Measurements from ENCODE around the gene MRPS25.
"Not testable (repeated sequence)": the region's sequence is repeated elsewhere in the genome, so short reads cannot be mapped to it uniquely, and the experiment has no call there.

MRPS25 gene

GRCh38 chr3:15007681-15008141, 57.4 kb downstream of the MRPS25 start:
- DNase-seq (ENCODE audit: insufficient read length), result no peak

GRCh38 chr3:14999182-14999581, 65.9 kb downstream of the MRPS25 start:
- not testable (repeated sequence) for FAIRE-seq; DNase-seq (ENCODE audit: insufficient read length)

More at GRCh38 chr3:15007681-15008141, 57.4 kb downstream of the MRPS25 start:
- TF ChIP-seq TAF1 (IDR thresholded peaks at IDR 0.05; ENCODE audit: borderline replicate concordance, low read depth, low read length) (no peak), POLR2AphosphoS5 (IDR thresholded peaks at IDR 0.05; ENCODE audit: low read depth, low read length) (no peak), POLR2A (IDR thresholded peaks at IDR 0.05; ENCODE audit: low read depth, low read length) (no peak)
- no peak for FAIRE-seq

Measured in GM12892 (cell line).